ENCODE measurements around the gene RASL11A.

- TF ChIP-seq CTCF (IDR thresholded peaks at IDR 0.05 in 8 of 11, conservative IDR thresholded peaks at IDR 0.05 in 3 of 11) = no peak
- TF ChIP-seq POLR2AphosphoS5 (IDR thresholded peaks at IDR 0.05) = no peak
Observed at GRCh38 chr13:27250833-27251165, 19.8 kb upstream of the RASL11A start.

Measured in spleen (tissue), 7 donors.